K562 (cell line): ENCODE data around the gene PTK7. TPM values are rescaled to one million over a fixed set of nuclear protein-coding genes. Genes with fewer than 3 reads are reported as not detected.

ENCODE experiments used
- ATF2 ChIP-seq: sonication (generic); formaldehyde crosslinking; IDR thresholded peaks from 2 replicates; pipeline ENCODE4 v1.8.1; 2022; ENCODE audit warnings: missing genetic modification reagents
- ATF7 ChIP-seq: fragments of 450-650 bp; IDR thresholded peaks from 2 replicates; pipeline ENCODE4 v1.7.1; 2014; ENCODE audit warnings: mild to moderate bottlenecking, moderate library complexity
- C11orf30 ChIP-seq: fragments of 450-650 bp; IDR thresholded peaks from 2 replicates; pipeline ENCODE4 v1.6.1; 2016; ENCODE audit warnings: low read depth, mild to moderate bottlenecking
- ETS2 ChIP-seq: IDR thresholded peaks from 2 replicates; pipeline ENCODE4 v1.6.1; 2016; ENCODE audit warnings: borderline replicate concordance, missing genetic modification characterization, mild to moderate bottlenecking, moderate library complexity, missing compliant biosample characterization; ENCODE audit not compliant: poor library complexity, severe bottlenecking
- ETV5 ChIP-seq: sonication (generic); formaldehyde crosslinking; IDR thresholded peaks from 2 replicates; pipeline ENCODE4 v1.4.0; 2020; ENCODE audit warnings: low read depth, mild to moderate bottlenecking, missing genetic modification reagents
- GATAD2A ChIP-seq: fragments of 450-650 bp; IDR thresholded peaks from 2 replicates; pipeline ENCODE4 v1.6.1; 2017
- MAFF ChIP-seq: IDR thresholded peaks from 2 replicates; pipeline ENCODE4 v1.6.1; 2012; ENCODE audit warnings: low read length, improper control_type of control experiment
- MAFG ChIP-seq: fragments of 450-650 bp; conservative IDR thresholded peaks from 2 replicates; pipeline ENCODE4 v1.6.1; 2016; ENCODE audit warnings: missing genetic modification characterization, missing compliant biosample characterization
- MAFK ChIP-seq: IDR thresholded peaks from 2 replicates; pipeline ENCODE4 v1.6.1; 2011; ENCODE audit warnings: low read length, improper control_type of control experiment
- MAZ ChIP-seq, 2 experiments: fragments of 450-650 bp in 1 of 2; sonication (generic) in 1 of 2; formaldehyde crosslinking; IDR thresholded peaks in 1 of 2; conservative IDR thresholded peaks in 1 of 2; 2 replicates each; pipeline versions ENCODE4 v1.4.0 to v1.5.0; 2020; ENCODE audit warnings: mild to moderate bottlenecking in 1 of 2, missing genetic modification reagents in 1 of 2
- MEF2A ChIP-seq: IDR thresholded peaks from 2 replicates; pipeline ENCODE4 v1.6.1; 2011; ENCODE audit warnings: low read depth, mild to moderate bottlenecking, low read length, moderate library complexity; ENCODE audit not compliant: control insufficient read depth
- NFE2 ChIP-seq: IDR thresholded peaks from 2 replicates; pipeline ENCODE4 v1.6.1; 2014; ENCODE audit warnings: antibody characterized with exemption, low read depth
- PCBP1 ChIP-seq: fragments of 200-400 bp; formaldehyde crosslinking; IDR thresholded peaks from 2 replicates; pipeline ENCODE4 v1.6.1; 2018; ENCODE audit warnings: mild to moderate bottlenecking, low read depth, low read length; ENCODE audit not compliant: poor library complexity, severe bottlenecking
- PKNOX1 ChIP-seq: fragments of 450-650 bp; IDR thresholded peaks from 2 replicates; pipeline ENCODE4 v1.6.1; 2016
- SIN3B ChIP-seq: fragments of 450-650 bp; IDR thresholded peaks from 2 replicates; pipeline ENCODE4 v1.6.1; 2017; ENCODE audit warnings: low read depth, mild to moderate bottlenecking, moderate library complexity
- ZKSCAN3 ChIP-seq: fragments of 250-450 bp; sonication (Bioruptor Pico); IDR thresholded peaks from 2 replicates; pipeline ENCODE4 v1.4.0; 2020
- ZNF316 ChIP-seq: fragments of 450-650 bp; IDR thresholded peaks from 2 replicates; pipeline ENCODE4 v1.6.1; 2016
- ZNF408 ChIP-seq: fragments of 250-450 bp; sonication (Bioruptor Pico); IDR thresholded peaks from 2 replicates; pipeline ENCODE4 v1.4.0; 2020; ENCODE audit warnings: low read depth, mild to moderate bottlenecking, moderate library complexity
- ZNF57 ChIP-seq: fragments of 450-650 bp; formaldehyde crosslinking; IDR thresholded peaks from 2 replicates; pipeline ENCODE4 v1.4.0; 2020; ENCODE audit warnings: mild to moderate bottlenecking, moderate library complexity
- ZNF740 ChIP-seq, 3 experiments: fragments of 200-800 bp in 1 of 3; sonication (Bioruptor generic) in 1 of 3; sonication (generic) in 1 of 3; formaldehyde crosslinking in 1 of 3; IDR thresholded peaks; 2 replicates each; pipeline versions ENCODE4 v1.6.1 to v1.8.0; 2016 to 2022; ENCODE audit warnings: mild to moderate bottlenecking in 2 of 3, missing compliant biosample characterization in 2 of 3, missing genetic modification characterization in 2 of 3, missing genetic modification reagents in 1 of 3
- polyA plus RNA-seq, 8 experiments: library from polyadenylated mRNA; depleted of rRNA in 4 of 8; stranded (reverse) in 5 of 8; unstranded in 3 of 8; fragments of >200 nt; fragmentation: Nextera tagmentation in 2 of 8; fragmentation: Illumina TruSeq in 1 of 8; extraction: Ambion mirVana in 2 of 8; extraction: Trizol in 1 of 8; gene quantifications; 2 replicates each; pipeline versions ENCODE4 v1.2.1 to v1.2.3, GENCODE V29; 2011 to 2014; ENCODE audit warnings: inconsistent platforms in 1 of 8, missing spikeins in 1 of 8
- total RNA-seq, 7 experiments: library from RNA; depleted of rRNA in 6 of 7; stranded (reverse); fragments of >200 nt in 6 of 7; fragmentation: Illumina TruSeq in 2 of 7; extraction: Trizol in 2 of 7; gene quantifications; 2 replicates each; pipeline versions ENCODE4 v1.2.1 to v1.2.3, GENCODE V29; 2011 to 2021; ENCODE audit warnings: low replicate concordance in 1 of 7

PTK7 gene
- total and polyA plus RNA-seq, 9 of the 15 experiments (the other 6 are each of a cell fraction or from before 2014, with no cell fraction given), result 0.20 to 6.8 (median 4.2) TPM

- TF ChIP-seq ZNF740 (CRISPR knock-in tag; IDR thresholded peaks at IDR 0.05), result no peak
- TF ChIP-seq ZNF740 (tag; IDR thresholded peaks at IDR 0.05), result no peak
- TF ChIP-seq MAFK, result peak; percentile 52
- TF ChIP-seq NFE2, result peak; percentile 89
- peak; percentile 27; the same call in 1 of the 2 replicates for TF ChIP-seq PKNOX1
- peak; percentile 51; the same call in 1 of the 2 replicates for TF ChIP-seq MEF2A
- no peak for TF ChIP-seq PCBP1
- peak; percentile 27; the same call in 1 of the 2 replicates for TF ChIP-seq MAFF
- 0 out of 4 replicates have a peak, but pooled peaks of 1 of the 2 experiments have one; percentile 25 for TF ChIP-seq MAZ (CRISPR knock-in tag; conservative IDR thresholded peaks at IDR 0.05 in 1 of 2, IDR thresholded peaks at IDR 0.05 in 1 of 2)
- TF ChIP-seq GATAD2A, result 0 out of 2 replicates have a peak, but pooled peaks have one; percentile 41
- peak; percentile 83 for TF ChIP-seq ZNF316
- no peak for TF ChIP-seq ZNF408
- TF ChIP-seq ZNF57 (CRISPR knock-in tag), result no peak
- no peak for TF ChIP-seq ETV5
- peak; percentile 87 for TF ChIP-seq C11orf30
- TF ChIP-seq ATF7, result 0 out of 2 replicates have a peak, but pooled peaks have one; percentile 12
- no peak for TF ChIP-seq ETS2
- TF ChIP-seq MAFG (tag), result peak; percentile 74
- no peak for TF ChIP-seq SIN3B
- peak; percentile 95 for TF ChIP-seq ZKSCAN3
- TF ChIP-seq ATF2 (CRISPR knock-in tag), result no peak
These were observed 20.5 kb downstream of the PTK7 start (continued) for GRCh38 chr6:43096451-43097097.
